Activated gamma-delta T cell (primary cell): ENCODE data around the gene PLEKHM2.

ENCODE experiments used
- DNase-seq: peaks from one replicate; lab custom pipeline; 2025; lab: John Stamatoyannopoulos, UW

PLEKHM2 gene

DNA sequence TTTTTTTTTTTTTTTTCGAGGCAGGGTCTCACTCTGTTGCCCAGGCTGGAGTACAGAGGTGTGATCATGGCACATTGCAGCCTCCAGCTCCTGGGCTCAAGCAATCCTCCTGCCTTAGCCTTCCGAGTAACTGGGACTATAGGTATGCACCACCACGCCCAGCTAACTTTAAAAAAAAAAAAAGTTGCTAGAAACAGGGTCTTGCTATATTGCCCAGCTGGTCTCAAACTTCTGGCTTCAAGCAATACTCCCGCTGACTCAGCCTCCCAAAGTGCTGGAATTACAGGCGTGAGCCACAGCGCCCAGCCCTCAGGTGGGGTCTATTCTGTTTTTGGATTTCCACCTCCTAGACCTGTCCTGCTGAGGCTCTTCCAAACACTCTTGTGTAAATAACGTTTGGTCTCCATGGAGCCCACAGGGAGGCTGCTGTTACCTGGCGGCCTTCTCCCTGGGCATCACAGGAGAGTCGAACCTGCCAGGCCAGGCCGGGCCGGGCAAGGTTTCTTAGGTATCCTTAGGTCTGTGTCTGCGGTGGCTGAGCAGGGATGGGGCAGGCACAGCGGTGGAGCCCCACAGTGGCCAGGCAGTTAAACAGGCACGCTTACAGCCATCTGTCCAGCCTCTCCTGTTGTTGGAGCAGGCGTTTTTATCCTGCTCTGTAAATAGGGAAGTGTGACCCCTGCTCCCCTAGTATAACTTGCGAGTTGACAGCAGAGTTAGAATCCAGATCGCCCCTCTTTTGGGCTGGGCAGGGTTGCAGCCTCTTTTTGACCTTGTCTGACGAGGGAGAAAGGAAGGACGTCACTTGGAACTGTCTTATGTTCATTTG, 18.8 kb downstream of the PLEKHM2 start:
- DNase-seq = no peak

DNA sequence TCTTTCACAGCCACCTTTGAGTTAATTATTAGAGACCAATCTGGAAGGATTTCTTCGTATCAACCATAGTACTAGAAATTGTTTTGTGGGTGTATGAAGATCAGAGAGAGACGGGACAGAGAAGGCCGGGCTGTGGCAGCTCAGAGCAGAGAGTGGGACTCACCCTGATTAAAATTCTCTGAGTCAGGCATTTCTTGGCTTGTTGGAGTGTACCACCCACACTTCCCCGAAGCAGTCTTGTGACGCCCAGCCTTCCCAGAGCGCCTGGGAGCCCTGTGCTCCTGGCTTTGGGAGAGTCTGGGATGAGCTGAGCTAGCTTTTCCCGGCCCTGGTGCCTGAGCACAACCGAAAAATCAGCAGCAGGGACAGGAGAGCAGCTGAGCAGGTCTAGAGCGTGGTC, 19.4 kb downstream of the PLEKHM2 start:
- no peak for DNase-seq

DNA sequence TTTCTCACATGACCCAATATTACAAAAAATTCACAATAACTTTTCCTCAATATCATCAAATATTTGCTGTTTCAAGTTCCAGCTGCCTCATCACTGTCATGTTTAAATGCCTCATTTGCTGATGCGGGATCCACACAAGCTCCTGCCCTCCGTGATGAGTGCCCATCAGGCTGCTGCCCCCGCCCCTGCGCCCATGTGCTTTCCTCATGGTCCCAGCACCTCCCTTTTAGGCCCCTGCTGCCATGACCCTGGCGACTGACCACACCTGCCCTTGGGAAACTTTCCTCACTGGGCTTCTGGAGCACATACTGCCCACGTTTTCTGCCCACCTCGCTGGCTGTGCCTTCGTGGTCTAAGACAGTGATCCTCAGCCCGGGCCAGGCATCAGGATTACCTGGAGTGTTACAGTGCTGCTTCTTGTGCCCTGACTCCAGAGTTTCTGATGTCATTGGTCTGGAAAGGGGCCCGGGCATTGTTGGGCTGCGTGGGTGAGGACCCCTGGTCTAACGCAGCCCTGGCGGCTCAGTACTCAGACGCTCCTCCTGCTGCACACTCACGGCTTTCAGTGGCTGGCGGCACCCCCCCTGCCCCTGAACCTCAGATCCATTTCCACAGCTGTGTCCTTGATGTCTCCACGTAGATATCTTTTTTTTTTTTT, 20.5 kb downstream of the PLEKHM2 start:
- DNase-seq = no peak

DNA sequence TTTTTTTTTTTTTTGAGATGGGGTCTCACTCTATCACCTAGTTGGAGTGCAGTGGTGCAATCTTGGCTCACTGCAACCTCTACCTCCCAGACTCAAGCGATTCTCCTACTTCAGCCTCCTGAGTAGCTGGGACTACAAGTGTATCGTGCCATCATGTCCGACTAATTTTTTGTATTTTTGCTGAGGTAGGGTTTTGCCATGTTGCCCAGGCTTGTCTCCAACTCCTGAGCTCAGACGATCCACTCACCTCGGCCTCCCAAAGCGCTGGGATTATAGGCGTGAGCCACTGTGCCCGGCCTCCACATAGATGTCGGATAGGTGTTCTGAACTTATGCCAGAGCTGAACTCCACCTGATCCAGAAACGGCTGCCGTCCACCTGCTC, 21.1 kb downstream of the PLEKHM2 start:
- DNase-seq = no peak

DNA sequence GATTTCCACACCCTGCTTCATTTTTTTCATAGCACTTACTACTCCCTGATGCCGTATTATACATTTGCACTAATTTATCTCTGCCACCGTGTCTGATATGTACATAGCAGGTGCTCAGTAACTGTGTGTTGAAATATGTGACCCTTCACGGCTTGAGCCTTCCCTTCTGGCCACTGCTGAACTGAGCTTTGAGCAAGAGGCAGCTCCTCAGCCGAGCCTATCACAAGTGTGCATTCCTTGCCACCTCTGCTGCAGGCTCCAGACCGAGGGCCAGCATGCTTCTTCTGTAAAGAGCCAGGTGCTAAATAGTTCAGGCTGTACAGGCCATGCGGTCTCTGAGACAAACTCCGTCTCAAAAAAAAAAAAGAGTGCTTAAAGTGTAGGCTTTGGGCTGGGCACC, 22.6 kb downstream of the PLEKHM2 start:
- no peak for DNase-seq

DNA sequence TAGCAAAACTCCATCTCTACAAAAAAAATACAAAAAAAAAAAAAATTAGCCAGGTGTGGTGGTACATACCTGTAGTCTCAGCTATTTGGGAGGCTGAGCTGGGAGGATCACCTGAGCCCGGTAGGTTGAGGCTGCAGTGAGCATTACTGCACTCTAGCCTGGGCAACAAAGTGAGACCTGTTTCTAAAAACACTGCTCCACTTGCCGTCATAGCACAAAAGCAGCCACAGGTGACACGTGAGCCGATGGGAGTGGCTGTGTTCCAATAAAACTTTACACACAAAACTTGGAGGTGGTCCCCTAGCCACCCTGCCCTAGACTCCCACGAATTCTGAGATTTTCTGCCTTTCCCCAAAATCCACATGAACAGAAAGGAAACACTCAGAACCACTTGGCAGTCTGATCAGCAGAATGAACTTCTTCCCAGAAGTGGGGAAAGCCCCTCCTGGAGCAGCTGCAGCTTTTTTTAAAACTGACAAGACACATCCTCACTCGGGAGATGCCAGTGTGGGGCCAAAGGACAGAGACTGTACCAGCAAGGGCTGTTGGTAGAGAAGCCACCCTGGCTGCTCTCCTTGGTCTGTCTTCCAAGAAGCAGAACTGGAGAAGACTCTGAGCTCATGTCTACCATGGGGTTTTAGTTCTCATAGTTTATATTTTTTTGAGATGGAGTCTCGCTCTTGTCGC, 23.3 kb downstream of the PLEKHM2 start:
- no peak for DNase-seq

DNA sequence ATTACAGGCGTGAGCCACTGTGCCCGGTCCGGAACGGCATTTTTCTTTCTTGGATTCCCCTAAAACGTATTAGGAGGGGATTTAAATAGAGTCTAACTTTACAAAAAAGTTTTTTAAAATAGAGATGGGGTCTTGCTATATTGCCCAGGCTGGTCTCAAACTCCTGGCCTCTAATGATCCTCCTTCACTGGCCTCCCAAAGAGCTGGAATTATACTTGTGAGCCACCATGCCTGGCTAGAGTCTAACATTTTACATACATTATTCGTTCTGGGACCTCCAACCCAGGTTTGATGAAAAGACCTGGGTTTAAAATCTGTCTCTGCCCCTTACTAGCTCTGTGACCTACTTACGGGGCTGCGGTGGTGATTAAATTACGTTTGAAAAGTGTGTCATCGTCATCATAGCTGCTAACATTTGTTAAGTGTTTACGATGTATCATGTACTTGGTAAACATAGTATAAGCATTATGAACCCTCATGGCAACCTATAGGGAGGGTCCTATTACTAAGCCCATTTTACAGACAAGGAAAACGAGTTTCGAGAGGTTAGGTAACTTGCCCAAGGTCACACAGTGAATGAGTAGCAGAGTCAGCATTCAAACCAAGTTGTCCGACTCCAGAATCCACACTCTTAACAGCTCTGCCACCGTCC, 24.5 kb downstream of the PLEKHM2 start:
- no peak for DNase-seq

DNA sequence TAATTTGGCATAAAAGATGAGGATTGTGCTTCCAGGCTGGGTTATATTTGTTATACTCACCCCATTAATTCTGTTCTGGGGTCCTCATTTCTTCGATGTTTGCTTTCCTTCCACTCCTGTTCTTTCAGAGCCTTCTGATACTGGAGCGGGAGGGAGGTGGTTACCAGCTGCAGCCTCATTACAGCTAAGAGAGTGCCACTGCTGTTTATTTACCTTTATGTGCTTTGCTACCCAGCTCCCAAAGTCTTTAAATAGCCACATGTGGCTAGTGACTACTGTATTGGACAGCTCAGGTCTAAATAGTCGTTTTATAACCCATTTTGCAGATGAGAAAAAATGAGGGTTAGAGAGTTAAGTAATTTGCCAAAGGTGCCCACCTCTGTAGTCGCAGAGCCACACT, 25.1 kb downstream of the PLEKHM2 start:
- no peak for DNase-seq

DNA sequence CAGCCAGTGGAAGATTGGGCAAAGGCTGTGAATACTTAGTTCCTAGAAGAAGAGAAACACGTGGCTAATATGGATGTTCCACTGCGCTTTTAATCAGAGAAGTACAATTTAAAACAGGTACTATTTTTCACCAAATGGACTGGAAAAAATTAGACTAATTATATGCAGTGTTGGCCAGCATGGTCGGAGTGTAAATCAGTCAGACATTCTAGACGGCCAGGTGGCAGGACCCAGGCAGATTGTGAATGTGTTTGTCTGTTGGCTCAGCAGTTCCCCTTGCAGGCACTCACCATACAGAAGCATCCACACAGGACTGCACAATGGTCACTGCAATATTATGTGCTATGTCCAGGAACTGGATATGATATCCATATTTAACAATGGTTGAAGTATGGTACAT, 28.0 kb downstream of the PLEKHM2 start:
- no peak for DNase-seq

DNA sequence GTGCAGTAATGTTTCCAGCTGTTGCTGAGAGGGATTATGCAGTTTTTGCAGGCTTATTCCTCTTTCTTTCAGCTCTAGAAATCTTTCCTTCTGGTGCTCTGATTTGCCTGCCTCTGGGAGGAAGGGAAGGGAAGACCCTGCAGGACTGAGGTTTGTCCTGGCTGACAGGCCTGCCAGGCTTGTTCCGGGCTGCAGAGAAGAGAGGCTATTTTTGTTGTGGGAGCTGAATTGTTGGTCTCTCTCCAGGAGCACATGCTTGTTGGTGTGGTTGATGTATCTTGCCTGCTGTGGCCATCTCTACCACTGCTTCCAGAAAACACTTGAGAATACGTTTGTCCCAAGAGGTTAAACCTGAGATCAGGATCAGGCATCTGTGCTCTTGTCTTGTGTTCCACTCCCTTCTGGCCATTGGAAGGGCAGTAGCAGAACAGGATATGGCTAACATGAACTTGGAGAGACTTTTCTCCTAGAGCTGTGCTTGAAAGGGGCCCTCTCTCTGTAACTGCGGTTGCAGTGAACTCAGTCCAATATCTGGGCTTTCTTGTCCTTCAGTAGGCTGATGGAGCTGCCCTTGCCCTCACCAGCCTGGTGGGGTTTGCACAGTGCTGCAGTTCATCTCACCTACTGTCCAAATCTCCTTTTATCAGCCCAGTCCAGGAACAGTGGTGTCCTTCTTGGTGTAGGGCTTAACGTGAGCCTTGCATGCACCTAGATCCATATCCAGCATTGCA, 30.5 kb downstream of the PLEKHM2 start:
- DNase-seq = no peak

DNA sequence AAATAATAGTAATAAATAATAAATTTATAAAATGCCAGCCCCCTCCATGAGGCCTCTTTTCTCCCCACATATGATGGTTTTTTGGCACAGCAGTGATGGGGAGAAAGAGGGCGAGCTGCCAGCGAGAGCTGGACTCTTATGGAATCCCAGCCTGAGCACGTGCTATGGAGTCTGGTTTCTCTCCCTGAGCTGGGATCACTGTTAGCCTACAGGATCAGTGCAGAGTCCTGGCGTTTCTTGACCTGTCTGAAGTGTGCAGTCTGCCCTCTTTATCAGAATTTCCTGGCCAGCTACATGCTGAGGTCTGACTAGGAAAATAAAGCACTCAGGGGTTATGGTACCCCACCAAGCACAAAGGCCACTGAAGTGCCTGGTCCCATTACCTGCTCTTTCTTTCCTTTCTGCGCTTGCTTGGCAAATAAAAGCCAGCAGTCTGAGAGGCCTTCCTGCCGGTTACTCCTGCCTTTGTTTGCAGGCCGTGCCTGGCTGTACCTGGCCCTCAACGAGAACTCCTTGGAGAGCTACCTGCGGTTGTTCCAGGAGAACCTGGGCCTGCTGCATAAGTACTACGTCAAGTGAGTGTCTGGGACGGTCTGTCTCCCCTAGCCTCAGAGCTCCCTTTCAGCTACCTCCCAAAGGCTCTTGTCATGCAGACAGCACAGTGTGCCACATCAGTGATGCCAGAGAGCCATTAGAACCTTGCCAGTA, 33.5 kb downstream of the PLEKHM2 start:
- DNase-seq = no peak

DNA sequence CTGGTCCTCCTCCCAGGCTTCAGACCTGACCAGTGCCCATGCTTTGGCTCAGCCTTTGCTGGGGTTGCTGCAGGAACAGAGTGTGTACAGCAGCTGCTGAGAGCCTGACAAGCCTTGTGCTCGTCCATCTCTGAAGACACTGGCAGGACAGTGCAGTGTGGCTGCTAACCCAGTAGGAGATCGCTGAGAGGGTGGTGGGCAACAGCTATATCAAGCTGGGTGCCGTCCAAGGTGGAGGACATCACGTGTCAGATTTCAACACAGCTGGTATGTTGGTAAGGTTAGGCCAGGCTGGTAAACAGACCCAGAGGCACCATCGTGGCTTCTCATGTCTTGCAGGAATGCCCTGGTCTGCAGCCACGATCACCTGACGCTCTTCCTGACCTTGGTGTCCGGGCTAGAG, 34.1 kb downstream of the PLEKHM2 start:
- DNase-seq = no peak

DNA sequence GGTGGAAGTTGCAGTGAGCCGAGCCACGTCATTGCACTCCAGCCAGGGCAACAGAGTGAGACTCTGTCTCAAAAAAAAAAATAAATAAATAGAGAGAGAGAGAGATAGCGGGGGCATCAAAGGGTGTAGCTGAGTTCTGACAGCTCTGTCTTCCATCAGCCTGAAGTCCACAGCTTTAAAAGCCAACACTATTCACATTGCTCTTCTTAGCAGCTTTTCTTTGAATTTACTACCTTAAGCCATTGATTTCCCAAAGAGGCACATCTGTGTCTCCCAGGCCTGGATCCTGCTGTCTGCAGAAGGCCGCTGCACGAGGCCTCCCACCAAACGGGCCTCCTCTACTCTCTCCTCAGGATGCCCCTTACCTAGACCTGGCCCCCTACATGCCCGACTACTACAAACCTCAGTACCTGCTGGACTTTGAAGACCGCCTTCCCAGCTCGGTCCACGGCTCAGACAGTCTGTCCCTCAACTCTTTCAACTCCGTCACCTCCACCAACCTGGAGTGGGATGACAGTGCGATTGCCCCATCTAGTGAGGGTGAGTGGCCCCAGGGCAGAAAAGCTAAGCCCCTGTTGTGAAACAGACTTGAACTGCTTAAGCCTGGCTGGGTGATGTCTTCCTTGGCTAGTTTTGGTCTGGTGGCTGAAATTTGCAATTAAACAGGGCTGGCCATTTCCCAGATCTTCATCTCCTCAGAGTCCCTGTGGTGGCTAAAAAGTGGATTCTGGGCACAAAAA, 35.4 kb downstream of the PLEKHM2 start:
- DNase-seq = no peak

DNA sequence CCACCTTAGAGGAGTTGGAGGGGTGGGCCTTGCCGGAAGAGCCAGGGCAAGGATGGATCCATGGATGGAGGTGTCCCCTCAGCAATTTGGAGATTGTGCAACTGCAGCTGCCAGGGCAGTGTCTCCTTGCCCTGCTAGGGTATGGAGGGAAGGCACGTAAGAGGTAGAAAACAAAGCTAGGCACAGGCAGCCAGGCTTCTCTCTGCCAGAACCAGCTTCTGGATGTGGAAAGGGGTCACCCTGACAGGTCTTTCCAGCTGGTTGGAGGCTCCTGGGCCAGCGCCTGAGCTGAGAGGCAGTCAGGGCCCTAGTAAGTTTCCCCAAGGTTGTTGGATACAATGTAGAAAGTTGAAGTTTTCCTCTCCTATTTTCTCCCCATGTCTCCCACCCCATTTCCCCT, 36.7 kb downstream of the PLEKHM2 start:
- DNase-seq = no peak

DNA sequence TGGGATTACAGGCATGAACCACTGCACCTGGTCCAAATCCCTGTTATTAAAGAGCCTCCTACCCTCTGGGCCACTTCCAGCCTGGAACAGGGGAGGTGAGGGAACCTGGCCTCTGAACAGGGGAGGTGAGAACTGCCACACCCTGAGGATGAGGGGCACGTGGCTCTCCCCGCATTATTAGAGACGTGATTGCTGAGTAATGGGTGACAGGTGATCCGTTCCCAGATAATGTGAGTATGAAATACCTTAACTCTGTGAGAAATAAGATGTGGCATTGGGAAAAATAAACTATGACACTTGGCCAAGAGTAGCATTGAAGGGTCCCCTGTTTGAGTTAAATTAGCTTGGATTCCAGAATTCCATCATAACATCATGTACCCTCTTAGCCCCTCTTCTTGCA, 38.3 kb downstream of the PLEKHM2 start:
- DNase-seq = no peak

DNA sequence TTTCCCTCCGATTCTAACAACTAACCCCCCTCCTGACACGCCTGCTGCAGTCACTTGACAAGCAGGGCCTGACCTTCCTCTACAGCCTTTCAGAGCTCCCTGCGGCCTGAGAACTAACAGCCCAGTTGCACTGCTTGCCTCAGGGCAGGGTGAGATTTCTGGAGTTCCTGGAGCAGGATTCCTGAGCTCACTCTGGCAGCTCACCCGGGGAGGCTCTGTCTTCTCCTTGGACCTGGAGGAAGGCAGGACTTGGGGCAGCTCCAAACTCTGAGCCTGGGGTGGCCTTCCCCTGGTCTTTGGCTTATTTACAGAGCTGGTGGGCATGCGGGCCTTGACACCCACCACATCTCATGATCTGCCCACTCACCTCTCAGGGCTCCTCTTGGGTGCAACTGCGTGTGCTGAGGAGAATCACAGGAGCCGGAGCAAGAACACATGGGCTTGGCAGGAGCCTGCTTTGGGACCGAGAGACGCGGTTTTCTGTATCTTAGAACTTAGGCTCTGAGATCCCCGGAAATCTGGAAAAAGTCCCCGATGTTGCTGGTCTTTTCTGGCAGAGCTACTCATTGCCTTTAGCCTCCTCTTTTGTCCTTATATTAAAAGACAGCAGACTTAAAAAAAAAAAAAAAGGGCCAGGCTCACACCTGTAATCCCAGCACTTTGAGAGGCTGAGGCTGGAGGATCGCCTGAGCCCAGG, 38.9 kb downstream of the PLEKHM2 start:
- no peak for DNase-seq

DNA sequence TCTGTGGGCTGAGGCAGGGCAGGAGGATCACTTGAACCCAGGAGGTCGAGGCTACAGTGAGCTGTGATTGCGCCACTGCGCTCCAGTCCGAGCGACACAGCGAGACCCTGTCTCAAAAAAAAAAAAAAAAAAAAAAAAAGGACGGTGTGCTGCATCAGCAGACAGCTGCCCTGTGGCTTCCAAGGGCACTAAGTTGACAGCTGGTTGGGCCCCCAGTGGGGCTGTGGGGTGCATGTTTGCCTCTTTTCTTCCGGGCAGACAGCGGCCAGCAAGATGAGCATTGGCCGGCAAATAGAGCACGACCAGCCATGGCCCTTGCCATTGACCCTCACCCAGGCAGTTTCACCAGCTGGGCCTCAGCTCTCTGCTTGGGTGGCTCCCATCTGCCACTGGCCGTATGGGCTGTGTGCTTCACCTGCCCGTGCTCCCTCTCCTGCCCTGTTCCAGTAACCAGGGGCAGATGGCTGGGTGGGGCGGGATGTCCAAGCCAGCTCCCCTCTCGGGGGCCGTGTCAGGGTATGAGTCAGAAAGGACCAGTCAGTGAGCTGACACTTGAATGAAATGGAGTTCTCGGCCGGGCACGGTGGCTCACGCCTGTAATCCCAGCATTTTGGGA, 39.6 kb downstream of the PLEKHM2 start:
- DNase-seq = no peak

DNA sequence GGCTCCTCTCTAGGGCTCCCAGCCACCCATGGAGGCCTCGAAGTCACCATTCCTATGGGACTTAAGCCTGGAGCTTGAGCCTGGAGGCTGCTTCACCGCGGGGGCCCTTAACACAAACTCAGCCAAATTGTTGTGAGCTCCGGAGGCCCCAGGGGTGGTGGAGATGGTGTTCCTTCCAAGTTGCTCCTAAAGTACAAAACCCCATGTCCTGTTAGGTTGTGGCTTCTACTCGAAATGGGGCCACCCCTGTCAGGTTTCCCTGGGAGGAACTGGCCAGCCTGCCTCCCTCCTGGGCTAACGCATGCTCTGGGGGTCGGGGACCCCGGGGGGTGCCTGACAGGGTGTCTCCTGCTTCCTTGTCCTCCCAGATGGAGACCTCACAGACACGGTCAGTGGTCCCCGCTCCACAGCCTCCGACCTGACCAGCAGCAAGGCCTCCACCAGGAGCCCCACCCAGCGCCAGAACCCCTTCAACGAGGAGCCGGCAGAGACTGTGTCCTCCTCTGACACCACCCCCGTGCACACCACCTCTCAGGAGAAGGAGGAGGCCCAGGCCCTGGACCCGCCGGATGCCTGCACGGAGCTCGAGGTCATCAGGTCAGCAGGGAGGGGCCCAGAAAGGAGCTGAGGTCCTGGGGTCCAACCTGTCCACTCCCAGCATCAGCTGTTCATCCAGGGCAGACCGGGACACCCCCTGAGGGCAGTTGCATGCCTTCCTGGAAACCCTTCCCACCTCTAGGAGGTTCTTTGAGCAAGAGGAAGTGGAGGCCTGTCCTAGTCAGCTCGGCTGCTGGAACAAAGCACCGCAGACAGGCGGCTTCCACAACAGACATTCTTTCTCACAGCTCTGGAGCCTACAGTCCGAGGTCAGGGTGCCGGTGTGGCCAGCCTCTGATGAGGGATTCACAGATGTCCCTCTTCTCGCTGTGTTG, 41.1 kb downstream of the PLEKHM2 start:
- DNase-seq = no peak
